ENCODE measurements around the gene LUZP1. TPM values are rescaled to one million over a fixed set of nuclear protein-coding genes. Genes with fewer than 3 reads are reported as not detected.

LUZP1 gene
- total RNA-seq, 2 experiments from 2014 or later, result 16.9 to 17.5 TPM

DNA sequence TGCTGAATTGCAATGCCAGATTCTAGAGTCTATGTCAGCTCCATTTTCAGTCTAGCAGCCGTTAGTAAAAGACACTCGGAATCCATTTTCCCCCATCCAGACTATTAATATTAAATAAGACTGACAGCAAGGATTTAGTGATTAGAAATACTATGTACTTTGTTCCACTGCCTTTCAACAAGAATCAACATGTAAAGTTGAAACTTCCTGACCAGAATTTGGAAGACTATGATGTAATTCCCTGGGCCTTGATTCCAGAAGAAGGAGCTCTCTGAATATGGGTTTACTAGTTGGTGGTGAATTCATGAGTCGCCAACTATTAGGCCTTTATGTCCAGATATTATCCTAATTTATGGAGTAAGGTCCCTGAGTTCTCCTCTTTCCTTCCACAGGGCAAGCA is 124.6 kb downstream of the LUZP1 start:
- ChIA-PET POLR2A (no interaction called here), CTCF (interaction anchor here (0.5 kb wide), 1 partner anchor 152 kb away, joined by 3 read pairs; no protein-coding TSS in a partner anchor)
- H3K27ac Mint-ChIP-seq, result no peak overlapping the region
- H3K4me1 Mint-ChIP-seq, result peaks cover 29% of the 10 kb centered on the region
- DNase-seq, result no peak
- no peaks in the 10 kb centered on the region for H3K9me3 Mint-ChIP-seq
- no peaks in the 10 kb centered on the region for H3K27me3 Mint-ChIP-seq
- no peak overlapping the region for H3K4me3 Mint-ChIP-seq
- peaks cover 14% of the 10 kb centered on the region for H3K36me3 Mint-ChIP-seq (ENCODE audit: low read depth)

GRCh38 chr1:23040509-23040908 is 128.1 kb downstream of the LUZP1 start:
- Mint-ChIP-seq H3K9me3 (no peaks in the 10 kb centered on the region), H3K27ac (peak overlapping the region; percentile 50), H3K36me3 (ENCODE audit: low read depth) (peaks cover 13% of the 10 kb centered on the region), H3K27me3 (no peaks in the 10 kb centered on the region), H3K4me3 (no peak overlapping the region), H3K4me1 (peaks cover 20% of the 10 kb centered on the region)
- CTCF ChIA-PET, result interaction anchor here (0.6 kb wide), 1 partner anchor 35 kb away, joined by 3 read pairs; no protein-coding TSS in a partner anchor
- POLR2A ChIA-PET, result interaction anchor here (0.6 kb wide), 1 partner anchor 9 kb away, joined by 9 read pairs; no protein-coding TSS in a partner anchor
- no peak for DNase-seq

GRCh38 chr1:23039308-23039826 is 129.3 kb downstream of the LUZP1 start:
- CTCF ChIA-PET, result no interaction called here
- Mint-ChIP-seq H3K27ac (no peak overlapping the region), H3K36me3 (ENCODE audit: low read depth) (peaks cover 13% of the 10 kb centered on the region), H3K4me3 (no peak overlapping the region), H3K27me3 (no peaks in the 10 kb centered on the region), H3K4me1 (peaks cover 16% of the 10 kb centered on the region), H3K9me3 (no peaks in the 10 kb centered on the region)
- no peak for DNase-seq
- POLR2A ChIA-PET, result no interaction called here

GRCh38 chr1:23037081-23037740 is 131.4 kb downstream of the LUZP1 start:
- Mint-ChIP-seq H3K4me1 (peaks cover 20% of the 10 kb centered on the region), H3K36me3 (ENCODE audit: low read depth) (peaks cover 16% of the 10 kb centered on the region), H3K27me3 (no peaks in the 10 kb centered on the region), H3K27ac (no peak overlapping the region), H3K9me3 (no peaks in the 10 kb centered on the region), H3K4me3 (no peak overlapping the region)
- POLR2A ChIA-PET, result interaction anchor here (0.6 kb wide), 1 partner anchor 167 kb away, joined by 3 read pairs; no protein-coding TSS in a partner anchor
- DNase-seq, result no peak
- CTCF ChIA-PET, result interaction anchor here (1.0 kb wide), 1 partner anchor 17 kb away, joined by 4 read pairs; no protein-coding TSS in a partner anchor

GRCh38 chr1:23035823-23036452 is 132.7 kb downstream of the LUZP1 start:
- Mint-ChIP-seq H3K27ac (no peak overlapping the region), H3K4me1 (peaks cover 25% of the 10 kb centered on the region), H3K27me3 (no peaks in the 10 kb centered on the region), H3K36me3 (ENCODE audit: low read depth) (peaks cover 21% of the 10 kb centered on the region), H3K9me3 (no peaks in the 10 kb centered on the region), H3K4me3 (no peak overlapping the region)
- ChIA-PET POLR2A (no interaction called here), CTCF (no interaction called here)
- no peak for DNase-seq

Small RNA genes lying within 50 kb of the gene (microRNA-seq; reads per million reads assigned to microRNA genes)
- not detected for gene MIR3115 (ENCODE audit: borderline microRNAs expressed, borderline replicate concordance)
- gene MIR4419A (ENCODE audit: borderline microRNAs expressed, borderline replicate concordance), result not detected

Other genes with a start within 250 kb of the LUZP1 start
- not detected for gene LACTBL1, start 196.0 kb downstream of the LUZP1 start, total RNA-seq
- not detected for gene TEX46, start 153.0 kb downstream of the LUZP1 start, total RNA-seq
- gene KDM1A, start 149.4 kb downstream of the LUZP1 start, total RNA-seq, result 10 to 100 TPM; 54.9 to 55.0 TPM
- not detected for gene HTR1D, start 48.6 kb upstream of the LUZP1 start, total RNA-seq
- gene HNRNPR, start 175.4 kb upstream of the LUZP1 start, total RNA-seq, result 100 to 1,000 TPM; 216 to 221 TPM
- gene ZNF436, start 201.0 kb upstream of the LUZP1 start, total RNA-seq, result 1 to 10 TPM; 6.7 to 8.1 TPM